HepG2 (cell line): ENCODE data around the gene ALPK3. TPM values are rescaled to one million over a fixed set of nuclear protein-coding genes. Genes with fewer than 3 reads are reported as not detected.

Experiments
- ATF4 ChIP-seq, 2 experiments: fragments of 450-650 bp in 1 of 2; sonication (generic) in 1 of 2; formaldehyde crosslinking; IDR thresholded peaks; 2 replicates each; pipeline versions ENCODE4 v1.5.0 to v1.8.0; 2020 to 2022; ENCODE audit warnings: mild to moderate bottlenecking in 1 of 2, missing genetic modification reagents in 1 of 2
- FOXJ3 ChIP-seq: sonication (generic); formaldehyde crosslinking; IDR thresholded peaks from 2 replicates; pipeline ENCODE4 v1.4.0; 2020; ENCODE audit warnings: missing genetic modification reagents, mild to moderate bottlenecking, borderline replicate concordance
- GZF1 ChIP-seq: sonication (generic); formaldehyde crosslinking; IDR thresholded peaks from 2 replicates; pipeline ENCODE4 v1.5.1; 2020; ENCODE audit warnings: mild to moderate bottlenecking, missing genetic modification reagents
- KLF13 ChIP-seq: sonication (generic); formaldehyde crosslinking; IDR thresholded peaks from 2 replicates; pipeline ENCODE4 v1.4.0; 2020; ENCODE audit warnings: mild to moderate bottlenecking, missing genetic modification reagents
- MIER3 ChIP-seq: IDR thresholded peaks from 2 replicates; pipeline ENCODE4 v1.6.1; 2016; ENCODE audit warnings: missing compliant biosample characterization, borderline replicate concordance
- REXO4 ChIP-seq: sonication (generic); formaldehyde crosslinking; IDR thresholded peaks from 2 replicates; pipeline ENCODE4 v1.8.0; 2022; ENCODE audit warnings: missing genetic modification reagents, mild to moderate bottlenecking, borderline replicate concordance
- RFX5 ChIP-seq: IDR thresholded peaks from 2 replicates; pipeline ENCODE4 v1.6.1; 2011; ENCODE audit warnings: low read depth, low read length, improper control_type of control experiment
- TBX2 ChIP-seq: sonication (generic); formaldehyde crosslinking; IDR thresholded peaks from 2 replicates; pipeline ENCODE4 v1.5.0; 2020; ENCODE audit warnings: missing genetic modification reagents, mild to moderate bottlenecking, borderline replicate concordance
- TOE1 ChIP-seq: sonication (generic); formaldehyde crosslinking; IDR thresholded peaks from 2 replicates; pipeline ENCODE4 v1.4.0; 2020; ENCODE audit warnings: mild to moderate bottlenecking, missing genetic modification reagents
- ZMYM4 ChIP-seq: sonication (generic); formaldehyde crosslinking; IDR thresholded peaks from 2 replicates; pipeline ENCODE4 v1.8.1; 2023; ENCODE audit warnings: mild to moderate bottlenecking, missing genetic modification reagents
- ZNF329 ChIP-seq: sonication (generic); formaldehyde crosslinking; IDR thresholded peaks from 2 replicates; pipeline ENCODE4 v1.9.0; 2021; ENCODE audit warnings: low read depth, mild to moderate bottlenecking, missing genetic modification reagents
- ZNF800 ChIP-seq: sonication (generic); formaldehyde crosslinking; IDR thresholded peaks from 2 replicates; pipeline ENCODE4 v1.4.0; 2020; ENCODE audit warnings: missing genetic modification reagents
- ZSCAN30 ChIP-seq: sonication (generic); formaldehyde crosslinking; IDR thresholded peaks from 2 replicates; pipeline ENCODE4 v1.5.0; 2020; ENCODE audit warnings: mild to moderate bottlenecking, missing genetic modification reagents
- polyA plus RNA-seq, 8 experiments: library from polyadenylated mRNA; depleted of rRNA in 3 of 8; stranded (reverse) in 7 of 8; unstranded in 1 of 8; fragments of >200 nt; fragmentation: Illumina TruSeq in 4 of 8; extraction: Trizol in 4 of 8; gene quantifications; 2 replicates each; pipeline versions ENCODE4 v1.2.1 to v1.2.3, GENCODE V29; 2011 to 2016; ENCODE audit warnings: low read depth in 4 of 8, missing spikeins in 1 of 8, mixed read lengths in 1 of 8; ENCODE audit not compliant: insufficient read depth in 1 of 8
- total RNA-seq, 5 experiments: library from RNA; depleted of rRNA; stranded (reverse); fragments of >200 nt; fragmentation: Illumina TruSeq; extraction: Trizol; gene quantifications; 2 replicates each; pipeline ENCODE4 v1.2.3, GENCODE V29; 2016; ENCODE audit warnings: low read depth in 1 of 5
- TF ChIP-seq, protein P1 (sequence below): sonication (generic); formaldehyde crosslinking; IDR thresholded peaks from 2 replicates; pipeline ENCODE4 v1.4.0; 2020; ENCODE audit warnings: mild to moderate bottlenecking, missing genetic modification reagents
- TF ChIP-seq, protein P2 (sequence below): sonication (generic); formaldehyde crosslinking; IDR thresholded peaks from 2 replicates; pipeline ENCODE4 v1.9.0; 2022; ENCODE audit warnings: missing genetic modification reagents, mild to moderate bottlenecking, borderline replicate concordance

Gene ALPK3
- total and polyA plus RNA-seq, 2 of the 13 experiments (the other 11 are each of a cell fraction or from before 2014, with no cell fraction given), result 0.04 to 0.42 TPM

DNA sequence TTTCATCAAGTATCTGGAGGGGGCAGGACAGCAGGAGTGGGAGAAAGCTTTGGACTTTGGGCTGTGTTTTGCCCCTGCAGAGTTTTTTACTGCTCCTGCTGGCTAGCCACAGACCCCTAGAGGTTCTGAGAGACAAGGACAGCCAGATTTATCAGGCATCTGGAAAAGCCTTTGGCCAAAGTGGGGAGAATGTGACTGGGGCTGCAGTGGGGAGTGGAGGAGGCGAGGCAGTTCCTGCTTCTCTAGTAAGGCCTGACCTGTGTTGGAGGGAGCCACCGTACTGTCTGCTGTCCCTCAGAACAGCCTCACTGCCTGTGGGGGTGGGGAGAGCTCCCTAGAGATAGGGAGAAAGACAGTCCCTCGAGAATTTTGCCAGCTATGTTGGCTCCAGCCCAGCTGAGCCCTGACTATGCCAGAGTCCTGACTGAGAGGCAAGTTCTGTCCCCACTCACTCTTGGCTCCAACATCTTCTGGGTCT, 2.2 kb downstream of the ALPK3 start (continued):
- TF ChIP-seq, protein P1, sequence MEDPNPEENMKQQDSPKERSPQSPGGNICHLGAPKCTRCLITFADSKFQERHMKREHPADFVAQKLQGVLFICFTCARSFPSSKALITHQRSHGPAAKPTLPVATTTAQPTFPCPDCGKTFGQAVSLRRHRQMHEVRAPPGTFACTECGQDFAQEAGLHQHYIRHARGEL (CRISPR knock-in tag), result no peak
- TF ChIP-seq REXO4 (CRISPR knock-in tag) (no peak), RFX5 (no peak), GZF1 (no peak), ZSCAN30 (CRISPR knock-in tag) (no peak), KLF13 (no peak), ATF4 (CRISPR knock-in tag; IDR thresholded peaks at IDR 0.05) (no peak), ZNF329 (no peak), ZMYM4 (no peak), ZNF800 (CRISPR knock-in tag) (no peak), FOXJ3 (no peak), MIER3 (CRISPR knock-in tag) (no peak), TOE1 (CRISPR knock-in tag) (no peak), TBX2 (CRISPR knock-in tag) (no peak)
- TF ChIP-seq, protein P2, sequence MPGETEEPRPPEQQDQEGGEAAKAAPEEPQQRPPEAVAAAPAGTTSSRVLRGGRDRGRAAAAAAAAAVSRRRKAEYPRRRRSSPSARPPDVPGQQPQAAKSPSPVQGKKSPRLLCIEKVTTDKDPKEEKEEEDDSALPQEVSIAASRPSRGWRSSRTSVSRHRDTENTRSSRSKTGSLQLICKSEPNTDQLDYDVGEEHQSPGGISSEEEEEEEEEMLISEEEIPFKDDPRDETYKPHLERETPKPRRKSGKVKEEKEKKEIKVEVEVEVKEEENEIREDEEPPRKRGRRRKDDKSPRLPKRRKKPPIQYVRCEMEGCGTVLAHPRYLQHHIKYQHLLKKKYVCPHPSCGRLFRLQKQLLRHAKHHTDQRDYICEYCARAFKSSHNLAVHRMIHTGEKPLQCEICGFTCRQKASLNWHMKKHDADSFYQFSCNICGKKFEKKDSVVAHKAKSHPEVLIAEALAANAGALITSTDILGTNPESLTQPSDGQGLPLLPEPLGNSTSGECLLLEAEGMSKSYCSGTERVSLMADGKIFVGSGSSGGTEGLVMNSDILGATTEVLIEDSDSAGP (CRISPR knock-in tag), result 0 out of 2 replicates have a peak, but pooled peaks have one; percentile 19
- TF ChIP-seq, all 625 proteins: peak for 11
